Natural killer cell (primary cell): ENCODE data around the gene POLR2B. TPM values are rescaled to one million over a fixed set of nuclear protein-coding genes. Genes with fewer than 3 reads are reported as not detected.

Source experiments
- ATAC-seq, 3 donors: fragments of 150-1000 bp in 2 of 3; fragments of 200-7000 bp in 1 of 3; cut with Tn5 transposase; 1 replicate in 1 of 3; 2 replicates in 2 of 3; pipeline ENCODE4 v1.10.0; 2021; ENCODE audit warnings: mild to moderate bottlenecking in 2 of 3, moderate library complexity in 2 of 3
- DNase-seq, 2 donors: peaks; one replicate each; pipeline versions ENCODE4 v3.0.0 to v3.0.0-alpha.2; 2013 to 2021; ENCODE audit warnings: mixed read lengths in 1 of 2
- H3K27ac ChIP-seq: one replicate; pipeline ENCODE4 v1.5.1; 2013; ENCODE audit warnings: mild to moderate bottlenecking, low read length
- H3K27me3 ChIP-seq: one replicate; pipeline ENCODE4 v1.6.1; 2013; ENCODE audit warnings: low read length; ENCODE audit not compliant: control insufficient read depth, insufficient read depth
- H3K36me3 ChIP-seq: one replicate; pipeline ENCODE4 v1.6.1; 2013; ENCODE audit warnings: low read length; ENCODE audit not compliant: control insufficient read depth, insufficient read depth
- H3K4me1 ChIP-seq: one replicate; pipeline ENCODE4 v1.6.1; 2013; ENCODE audit warnings: low read length; ENCODE audit not compliant: control insufficient read depth, insufficient read depth
- H3K4me3 ChIP-seq: one replicate; pipeline ENCODE4 v1.5.1; 2013; ENCODE audit warnings: low read length
- H3K9me3 ChIP-seq: one replicate; pipeline ENCODE4 v1.6.1; 2013; ENCODE audit warnings: low read length; ENCODE audit not compliant: control insufficient read depth, insufficient read depth
- H3K27ac Mint-ChIP-seq, 2 donors: one replicate each; pipeline ENCODE4 v1.8.0; 2022; ENCODE audit warnings: mild to moderate bottlenecking in 2 of 2, mixed read lengths in 2 of 2, moderate library complexity in 1 of 2
- H3K27me3 Mint-ChIP-seq, 2 donors: one replicate each; pipeline ENCODE4 v1.8.0; 2022; ENCODE audit warnings: low read depth in 2 of 2, mixed read lengths in 2 of 2
- H3K36me3 Mint-ChIP-seq: one replicate; pipeline ENCODE4 v1.8.0; 2022; ENCODE audit warnings: mixed read lengths
- H3K4me1 Mint-ChIP-seq, 2 donors: one replicate each; pipeline ENCODE4 v1.8.0; 2022; ENCODE audit warnings: mixed read lengths in 2 of 2
- H3K4me3 Mint-ChIP-seq: one replicate; pipeline ENCODE4 v1.8.0; 2022; ENCODE audit warnings: mild to moderate bottlenecking, moderate library complexity, mixed read lengths
- H3K9me3 Mint-ChIP-seq, 2 donors: one replicate each; pipeline ENCODE4 v1.8.0; 2022; ENCODE audit warnings: mixed read lengths in 2 of 2
- CTCF ChIP-seq: fragments of 200-600 bp; IDR thresholded peaks from one replicate; pipeline ENCODE4 v1.8.0; 2022; ENCODE audit warnings: antibody characterized with exemption
- WGBS: methylation state at CpG from one replicate; pipeline ENCODE4 v1.1.7; 2013; ENCODE audit warnings: missing lambda C conversion rate; ENCODE audit not compliant: insufficient coverage; 5-methylcytosine and 5-hydroxymethylcytosine counted together
- intact Hi-C: fragments of 100-400 bp; cut with micrococcal nuclease; formaldehyde crosslinking; loops from one replicate; pipeline ENCODE4 v1.14.2; 2022
- total RNA-seq, 4 donors: library from RNA; stranded (reverse); fragments of 120-200 nt in 1 of 4; gene quantifications; one replicate each; pipeline versions ENCODE4 v1.2.3 to v1.2.4, GENCODE V29; 2013 to 2022

POLR2B gene
- total RNA-seq, 3 donors from 2014 or later (not counting 1 experiment from before 2014, with no cell fraction given): 108 to 113 (median 110) TPM

GRCh38 chr4:57076646-57077045, 98.0 kb downstream of the POLR2B start:
- intact Hi-C loops: no loop called here
- H3K4me1 Mint-ChIP-seq: peaks cover 78 to 90% of the 10 kb centered on the region in 2 donors
- H3K27me3 Mint-ChIP-seq: no peaks in the 10 kb centered on the region
- WGBS: 33% methylated on average over 1 of the region's 4 CpGs
- no peak for DNase-seq
- no peak for TF ChIP-seq CTCF
- Histone ChIP-seq H3K27me3 (no peaks in the 10 kb centered on the region), H3K4me3 (no peak overlapping the region), H3K9me3 (no peaks in the 10 kb centered on the region), H3K27ac (no peak overlapping the region), H3K36me3 (no peaks in the 10 kb centered on the region), H3K4me1 (peaks cover 29% of the 10 kb centered on the region)
- no peak overlapping the region for H3K4me3 Mint-ChIP-seq
- no peak overlapping the region for H3K27ac Mint-ChIP-seq
- H3K36me3 Mint-ChIP-seq: no peaks in the 10 kb centered on the region
- no peak for ATAC-seq
- no peaks in the 10 kb centered on the region for H3K9me3 Mint-ChIP-seq

GRCh38 chr4:57077550-57078343, 99.1 kb downstream of the POLR2B start:
- Histone ChIP-seq H3K27me3 (no peaks in the 10 kb centered on the region), H3K9me3 (no peaks in the 10 kb centered on the region), H3K36me3 (no peaks in the 10 kb centered on the region), H3K4me3 (no peak overlapping the region), H3K4me1 (peaks cover 31% of the 10 kb centered on the region), H3K27ac (no peak overlapping the region)
- peak overlapping the region; percentile 89 to 91 for H3K27ac Mint-ChIP-seq
- H3K36me3 Mint-ChIP-seq: no peaks in the 10 kb centered on the region
- intact Hi-C loops: no loop called here
- no peaks in the 10 kb centered on the region for H3K9me3 Mint-ChIP-seq
- no peaks in the 10 kb centered on the region for H3K27me3 Mint-ChIP-seq
- TF ChIP-seq CTCF: no peak
- H3K4me3 Mint-ChIP-seq: peak overlapping the region; percentile 9
- DNase-seq (no peak), ATAC-seq (no peak)
- 83% methylated on average over 13 of the region's 14 CpGs for WGBS
- H3K4me1 Mint-ChIP-seq: peaks cover 77 to 87% of the 10 kb centered on the region in 2 donors

DNA sequence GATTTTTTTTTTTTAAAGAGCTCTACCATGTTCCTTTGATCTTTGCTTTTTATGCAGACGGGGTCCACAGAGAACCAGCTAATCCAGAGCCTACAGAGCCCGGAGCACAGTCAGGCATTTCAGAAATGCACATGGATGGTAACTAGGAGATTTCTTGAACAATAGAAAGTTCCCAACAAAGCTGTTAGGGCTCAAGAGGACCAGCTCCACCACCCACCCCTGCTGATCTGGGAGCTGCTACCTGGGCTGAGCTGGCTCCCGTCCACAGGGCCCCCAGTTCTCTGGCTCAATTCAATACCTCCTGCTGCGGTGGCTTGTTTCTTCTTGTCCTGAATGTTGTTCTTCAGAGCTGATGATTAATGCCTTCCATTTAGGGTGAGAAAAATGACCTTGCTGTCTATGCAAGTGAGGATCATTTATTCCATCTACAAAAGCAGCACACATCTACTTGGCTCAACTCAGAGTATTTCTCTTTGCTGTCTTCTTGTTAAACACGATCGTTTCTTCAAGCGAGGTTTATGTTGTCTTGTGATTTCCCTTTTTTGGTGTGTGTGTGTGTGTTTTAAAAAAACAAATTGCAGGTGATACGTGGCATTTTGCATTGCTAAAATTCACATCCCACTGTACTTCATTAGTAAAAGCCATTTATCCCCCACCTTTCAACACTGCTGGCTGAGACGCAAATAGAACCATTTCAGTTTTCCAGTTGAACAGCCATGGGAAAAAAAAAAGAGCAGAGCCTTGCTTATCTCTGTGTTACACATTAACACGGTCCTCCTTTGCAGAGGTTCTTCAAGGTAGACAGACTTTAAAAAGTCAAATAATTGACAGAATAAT, 100.2 kb downstream of the POLR2B start:
- Mint-ChIP-seq H3K4me1 (peaks cover 72 to 85% of the 10 kb centered on the region in 2 donors), H3K4me3 (peak overlapping the region; percentile 40), H3K9me3 (no peaks in the 10 kb centered on the region), H3K27ac (peak overlapping the region; percentile 89 to 91), H3K36me3 (no peaks in the 10 kb centered on the region), H3K27me3 (no peaks in the 10 kb centered on the region)
- H3K27me3 ChIP-seq: no peaks in the 10 kb centered on the region
- H3K36me3 ChIP-seq: no peaks in the 10 kb centered on the region
- H3K4me3 ChIP-seq: no peak overlapping the region
- WGBS: 72% methylated on average over 10 of the region's 10 CpGs
- TF ChIP-seq CTCF: no peak
- ATAC-seq (no peak), DNase-seq (no peak)
- intact Hi-C loops: no loop called here
- H3K9me3 ChIP-seq: no peaks in the 10 kb centered on the region
- H3K4me1 ChIP-seq: peaks cover 31% of the 10 kb centered on the region
- H3K27ac ChIP-seq: no peak overlapping the region

Other genes starting within 250 kb of the POLR2B start
- gene SPINK2, start 157.2 kb upstream of the POLR2B start, total RNA-seq: 1 to 10 TPM in 2 of 3 donors, under 1 TPM in 1; 0.42 to 3.8 (median 2.0) TPM
- 10 to 100 TPM; 52.1 to 71.3 (median 67.6) TPM for gene REST, start 71.0 kb upstream of the POLR2B start, total RNA-seq
- 10 to 100 TPM; 11.7 to 15.3 (median 13.8) TPM for gene NOA1, start 1.3 kb upstream of the POLR2B start, total RNA-seq
- 100 to 1,000 TPM in 2 of 3 donors, 10 to 100 TPM in 1; 88.8 to 107 (median 101) TPM for gene IGFBP7, start 131.5 kb downstream of the POLR2B start, total RNA-seq